ENCODE measurements around the gene ITIH2. TPM values are rescaled to one million over a fixed set of nuclear protein-coding genes. Genes with fewer than 3 reads are reported as not detected.

Gene ITIH2
- total and polyA plus RNA-seq, 2 of the 8 experiments (the other 6 are each of a cell fraction or from before 2014, with no cell fraction given) = not detected

DNA sequence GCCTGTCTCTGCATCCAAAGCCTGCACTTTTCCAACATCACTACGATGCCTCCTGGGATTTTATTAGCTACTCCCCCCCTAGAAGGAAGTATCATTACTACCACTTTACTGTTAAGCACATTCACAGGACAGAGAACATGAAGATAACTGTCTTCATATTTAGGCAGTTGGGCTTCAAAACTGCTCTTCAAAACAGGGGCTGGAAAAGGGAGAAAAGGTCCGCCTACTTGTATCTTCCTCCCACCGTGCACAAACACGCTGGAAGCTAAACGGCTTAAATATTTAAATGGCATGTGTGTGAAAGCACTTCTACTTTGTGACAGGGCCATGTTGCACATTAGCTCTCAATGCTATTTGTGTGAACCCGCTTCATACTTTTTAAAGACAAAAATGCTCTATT is 37.3 kb upstream of the ITIH2 start:
- Histone ChIP-seq H2BK5ac (ENCODE audit: low read depth, low read length) (no peak overlapping the region), H3K36me3 (ENCODE audit: control insufficient read depth in 2 of 4, insufficient read depth in 4 of 4, low read length in 3 of 4) (no peaks in the 10 kb centered on the region), H2BK20ac (ENCODE audit: low read length) (no peak overlapping the region), H3K18ac (ENCODE audit: extremely low read depth, low read length) (no peak overlapping the region), H3K27ac (ENCODE audit: low read depth, low read length) (no peak overlapping the region), H4K91ac (replicated peaks; ENCODE audit: insufficient read length, low read length) (no peak overlapping the region), H3K14ac (ENCODE audit: insufficient read length) (no peak overlapping the region), H3K4me2 (ENCODE audit: insufficient read depth in 1 of 2, low read depth in 2 of 2, low read length in 2 of 2) (peak overlapping the region; percentile 73 to 86), H4K20me1 (replicated peaks in 1 of 2; ENCODE audit: control insufficient read depth in 1 of 2, insufficient read depth in 2 of 2, low read length in 2 of 2) (no peaks in the 10 kb centered on the region), H3K56ac (replicated peaks; ENCODE audit: insufficient read length, low read depth, low read length) (no peak overlapping the region), H4K5ac (ENCODE audit: insufficient read length, low read depth, low read length) (no peak overlapping the region), H3K23me2 (ENCODE audit: low read depth, low read length) (peaks cover 7% of the 10 kb centered on the region; the same call in 1 of the 2 replicates), H3K79me1 (ENCODE audit: low read depth, low read length) (no peaks in the 10 kb centered on the region), H2BK120ac (replicated peaks; ENCODE audit: low read depth, low read length) (no peak overlapping the region), H3K23ac (ENCODE audit: insufficient read length) (no peak overlapping the region), H3K4me3 (ENCODE audit: extremely low read depth in 1 of 4, insufficient read depth in 2 of 4, low read depth in 3 of 4, low read length in 4 of 4) (peak overlapping the region; percentile 32 to 89 (median 46); a peak in 6 of 8 replicates), H3K4me1 (replicated peaks in 1 of 4; ENCODE audit: control insufficient read depth in 3 of 4, insufficient read depth in 4 of 4, low read length in 3 of 4) (peaks cover 0 to 2% (median 0%) of the 10 kb centered on the region in 4 experiments; a peak in 2 of 7 replicates), H2AFZ (ENCODE audit: low read length) (no peak overlapping the region), H4K8ac (ENCODE audit: extremely low read depth, insufficient read depth, low read length) (no peak overlapping the region), H3K9ac (replicated peaks in 1 of 4; ENCODE audit: extremely low read depth in 1 of 4, low read depth in 3 of 4, low read length in 3 of 4) (no peak overlapping the region), H2BK15ac (ENCODE audit: low read length) (no peak overlapping the region), H3K79me2 (ENCODE audit: control insufficient read depth in 1 of 2, insufficient read depth in 2 of 2, low read length in 2 of 2) (no peaks in the 10 kb centered on the region), H3K9me3 (ENCODE audit: insufficient read depth in 2 of 2, low read depth in 1 of 2, low read length in 1 of 2) (no peaks in the 10 kb centered on the region), H2AK5ac (ENCODE audit: low read depth, low read length) (no peak overlapping the region), H3K27me3 (replicated peaks in 1 of 4; ENCODE audit: control insufficient read depth in 3 of 4, extremely low read depth in 1 of 4, insufficient read depth in 3 of 4, low read length in 3 of 4) (peaks cover 0 to 20% (median 11%) of the 10 kb centered on the region in 4 experiments; a peak in 6 of 7 replicates), H2BK12ac (ENCODE audit: low read depth, low read length) (no peak overlapping the region), H3K4ac (replicated peaks; ENCODE audit: insufficient read length, low read depth, low read length) (no peak overlapping the region)
- ChIA-PET CTCF (ENCODE audit: partially characterized antibody) (interaction anchor here (0.6 to 2.9 kb wide), 8 partner anchors 22 to 807 kb away, joined by 3 to 12 read pairs (median 3); no protein-coding TSS in a partner anchor), POLR2A (ENCODE audit: partially characterized antibody) (no interaction called here)
- no peak for TF ChIP-seq KDM4A (IDR thresholded peaks at IDR 0.05; ENCODE audit: low read depth, low read length, severe bottlenecking)
- no peak for TF ChIP-seq NANOG (IDR thresholded peaks at IDR 0.05; ENCODE audit: insufficient read depth, low read depth, low read length, poor library complexity, severe bottlenecking)
- no peak for TF ChIP-seq TAF7 (optimal IDR thresholded peaks at IDR 0.05; ENCODE audit: borderline replicate concordance, low read depth, low read length)
- TF ChIP-seq SRF (IDR thresholded peaks at IDR 0.05; ENCODE audit: low read depth, low read length) = no peak
- TF ChIP-seq POLR2A (IDR thresholded peaks at IDR 0.05; ENCODE audit: control extremely low read depth in 1 of 2, low read depth in 2 of 2, low read length in 2 of 2) = no peak
- TF ChIP-seq, protein P1, sequence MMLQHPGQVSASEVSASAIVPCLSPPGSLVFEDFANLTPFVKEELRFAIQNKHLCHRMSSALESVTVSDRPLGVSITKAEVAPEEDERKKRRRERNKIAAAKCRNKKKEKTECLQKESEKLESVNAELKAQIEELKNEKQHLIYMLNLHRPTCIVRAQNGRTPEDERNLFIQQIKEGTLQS (IDR thresholded peaks at IDR 0.05; ENCODE audit: insufficient read depth, low read depth, low read length) = no peak
- no peak for TF ChIP-seq GABPA (IDR thresholded peaks at IDR 0.05; ENCODE audit: borderline replicate concordance, insufficient read depth, low read length)
- DNase-seq (ENCODE audit: low read depth in 1 of 2, low spot score in 2 of 2) (no peak), FAIRE-seq (no peak)
- WGBS, 2 experiments (ENCODE audit: extremely low coverage in 1 of 2, insufficient coverage in 1 of 2, insufficient read length in 1 of 2, insufficient replicate concordance in 2 of 2, low coverage in 1 of 2, low lambda C conversion rate in 2 of 2, missing lambda C conversion rate in 1 of 2) = 39% methylated on average over 6 of the region's 6 CpGs; no CpG with 5 or more reads in 1 of the 2 experiments

Measured in H1 (cell line).